Esophagus muscularis mucosa (tissue), 4 donors: Measurements from ENCODE around the gene MAFB.
A peak's percentile ranks its signal among the peaks of the same experiment; 100 is the strongest.

ENCODE experiments used
- CTCF ChIP-seq, 3 experiments: fragments of 200-600 bp in 2 of 3; fragments of 450-650 bp in 1 of 3; sonication (generic) in 2 of 3; IDR thresholded peaks; one replicate each; pipeline ENCODE4 v1.5.1; 2017 to 2019; ENCODE audit warnings: antibody characterized with exemption in 3 of 3, mild to moderate bottlenecking in 2 of 3, moderate library complexity in 1 of 3
- EP300 ChIP-seq: sonication (generic); formaldehyde crosslinking; IDR thresholded peaks from one replicate; pipeline ENCODE4 v1.6.1; 2017; ENCODE audit warnings: antibody characterized with exemption
- POLR2AphosphoS5 ChIP-seq, 2 donors: sonication (generic); formaldehyde crosslinking; IDR thresholded peaks; one replicate each; pipeline ENCODE4 v1.6.1; 2017; ENCODE audit warnings: antibody characterized with exemption in 2 of 2

- TF ChIP-seq CTCF (IDR thresholded peaks at IDR 0.05) (peak; percentile 90 to 97 (median 95)), POLR2AphosphoS5 (IDR thresholded peaks at IDR 0.05) (peak in 1 of 2 donors; percentile 36), EP300 (no peak)
Measured at GRCh38 chr20:40689943-40690835, 1.2 kb upstream of the MAFB start.
